HFFc6 (cell line): ENCODE measurements around the gene LRIG1. TPM values are rescaled to one million over a fixed set of nuclear protein-coding genes. Genes with fewer than 3 reads are reported as not detected.

ENCODE experiments used
- DNase-seq: peaks from one replicate; pipeline ENCODE4 v3.0.0-alpha.2; 2018
- H3K27ac Mint-ChIP-seq: 2 replicates; pipeline ENCODE4 v1.8.0; 2020; ENCODE audit warnings: mild to moderate bottlenecking, mixed read lengths
- H3K27me3 Mint-ChIP-seq: 2 replicates; pipeline ENCODE4 v1.8.0; 2021; ENCODE audit warnings: mild to moderate bottlenecking, moderate library complexity, mixed read lengths; ENCODE audit not compliant: insufficient read depth
- H3K36me3 Mint-ChIP-seq: 2 replicates; pipeline ENCODE4 v1.8.0; 2021; ENCODE audit warnings: low read depth, mixed read lengths
- H3K4me1 Mint-ChIP-seq: 2 replicates; pipeline ENCODE4 v1.8.0; 2020; ENCODE audit warnings: low read depth, mixed read lengths
- H3K4me3 Mint-ChIP-seq: 2 replicates; pipeline ENCODE4 v1.8.0; 2020; ENCODE audit warnings: mild to moderate bottlenecking, moderate library complexity, mixed read lengths
- H3K9me3 Mint-ChIP-seq: 2 replicates; pipeline ENCODE4 v1.8.0; 2020; ENCODE audit warnings: mild to moderate bottlenecking, mixed read lengths
- total RNA-seq, 6 experiments: library from RNA; stranded (reverse); fragmentation: NEBNext Ultra II Directional; extraction: Animal tissue kit (Norgen Biotek cat#: 25700); gene quantifications; 2 replicates in 1 of 6; 3 replicates in 5 of 6; pipeline ENCODE4 v1.2.3, GENCODE V29; 2021
- TF ChIP-seq, protein P1 (sequence below): fragments of 200-600 bp; sonication (generic); IDR thresholded peaks from 2 replicates; pipeline ENCODE4 v1.5.0; 2021; ENCODE audit warnings: antibody characterized with exemption, mild to moderate bottlenecking

LRIG1 gene
- total RNA-seq, 6 experiments from 2014 or later, result 1.7 to 2.7 (median 2.2) TPM

- H3K27ac Mint-ChIP-seq, result no peak overlapping the region
- H3K27me3 Mint-ChIP-seq, result peaks cover 15% of the 10 kb centered on the region
- H3K36me3 Mint-ChIP-seq, result no peaks in the 10 kb centered on the region
Observed at GRCh38 chr3:66497985-66498671, 2.7 kb downstream of the LRIG1 start.

GRCh38 chr3:66497288-66497984 lies 3.4 kb downstream of the LRIG1 start:
- H3K36me3 Mint-ChIP-seq, result no peaks in the 10 kb centered on the region
- H3K9me3 Mint-ChIP-seq, result no peaks in the 10 kb centered on the region
- H3K4me1 Mint-ChIP-seq, result peaks cover 17% of the 10 kb centered on the region; the same call in 1 of the 2 replicates
- no peak overlapping the region for H3K4me3 Mint-ChIP-seq
- TF ChIP-seq, protein P1, sequence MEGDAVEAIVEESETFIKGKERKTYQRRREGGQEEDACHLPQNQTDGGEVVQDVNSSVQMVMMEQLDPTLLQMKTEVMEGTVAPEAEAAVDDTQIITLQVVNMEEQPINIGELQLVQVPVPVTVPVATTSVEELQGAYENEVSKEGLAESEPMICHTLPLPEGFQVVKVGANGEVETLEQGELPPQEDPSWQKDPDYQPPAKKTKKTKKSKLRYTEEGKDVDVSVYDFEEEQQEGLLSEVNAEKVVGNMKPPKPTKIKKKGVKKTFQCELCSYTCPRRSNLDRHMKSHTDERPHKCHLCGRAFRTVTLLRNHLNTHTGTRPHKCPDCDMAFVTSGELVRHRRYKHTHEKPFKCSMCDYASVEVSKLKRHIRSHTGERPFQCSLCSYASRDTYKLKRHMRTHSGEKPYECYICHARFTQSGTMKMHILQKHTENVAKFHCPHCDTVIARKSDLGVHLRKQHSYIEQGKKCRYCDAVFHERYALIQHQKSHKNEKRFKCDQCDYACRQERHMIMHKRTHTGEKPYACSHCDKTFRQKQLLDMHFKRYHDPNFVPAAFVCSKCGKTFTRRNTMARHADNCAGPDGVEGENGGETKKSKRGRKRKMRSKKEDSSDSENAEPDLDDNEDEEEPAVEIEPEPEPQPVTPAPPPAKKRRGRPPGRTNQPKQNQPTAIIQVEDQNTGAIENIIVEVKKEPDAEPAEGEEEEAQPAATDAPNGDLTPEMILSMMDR, result no peak
- no peak overlapping the region for H3K27ac Mint-ChIP-seq
- H3K27me3 Mint-ChIP-seq, result peaks cover 12% of the 10 kb centered on the region
- DNase-seq, result no peak

More at GRCh38 chr3:66497985-66498671, 2.7 kb downstream of the LRIG1 start:
- no peaks in the 10 kb centered on the region for H3K9me3 Mint-ChIP-seq
- DNase-seq, result no peak
- peaks cover 17% of the 10 kb centered on the region; the same call in 1 of the 2 replicates for H3K4me1 Mint-ChIP-seq
- TF ChIP-seq, protein P1, result no peak
- no peak overlapping the region for H3K4me3 Mint-ChIP-seq

DNA sequence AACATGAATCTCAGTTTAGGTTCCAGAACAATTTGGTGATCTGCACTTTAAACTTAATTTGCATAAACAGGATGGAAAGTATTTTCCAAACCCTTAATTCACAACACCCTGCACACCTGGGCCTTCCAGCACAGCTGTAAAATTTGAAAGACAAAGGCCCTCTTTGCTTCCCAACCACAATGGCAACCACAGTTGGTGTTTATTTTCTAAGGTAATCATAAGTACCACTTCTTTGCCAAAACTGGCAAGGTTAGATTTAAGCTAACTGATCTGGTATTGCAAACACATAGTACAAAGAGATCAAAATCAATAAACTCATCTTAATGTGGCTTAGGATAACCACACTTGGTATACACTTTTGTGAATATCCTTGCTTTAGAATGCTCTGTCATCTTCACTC lies 4.1 kb downstream of the LRIG1 start:
- H3K27ac Mint-ChIP-seq, result no peak overlapping the region

GRCh38 chr3:66496301-66496700 lies 4.5 kb downstream of the LRIG1 start:
- DNase-seq, result no peak
- Mint-ChIP-seq H3K9me3 (no peaks in the 10 kb centered on the region), H3K4me1 (peaks cover 12% of the 10 kb centered on the region; the same call in 1 of the 2 replicates), H3K4me3 (no peak overlapping the region), H3K36me3 (no peaks in the 10 kb centered on the region), H3K27ac (no peak overlapping the region), H3K27me3 (peaks cover 12% of the 10 kb centered on the region)
- TF ChIP-seq, protein P1, result no peak

More for the DNA sequence above, 4.1 kb downstream of the LRIG1 start:
- TF ChIP-seq, protein P1, result no peak
- Mint-ChIP-seq H3K4me3 (no peak overlapping the region), H3K27me3 (peaks cover 12% of the 10 kb centered on the region), H3K36me3 (no peaks in the 10 kb centered on the region), H3K9me3 (no peaks in the 10 kb centered on the region), H3K4me1 (peaks cover 17% of the 10 kb centered on the region; the same call in 1 of the 2 replicates)
- DNase-seq, result no peak

DNA sequence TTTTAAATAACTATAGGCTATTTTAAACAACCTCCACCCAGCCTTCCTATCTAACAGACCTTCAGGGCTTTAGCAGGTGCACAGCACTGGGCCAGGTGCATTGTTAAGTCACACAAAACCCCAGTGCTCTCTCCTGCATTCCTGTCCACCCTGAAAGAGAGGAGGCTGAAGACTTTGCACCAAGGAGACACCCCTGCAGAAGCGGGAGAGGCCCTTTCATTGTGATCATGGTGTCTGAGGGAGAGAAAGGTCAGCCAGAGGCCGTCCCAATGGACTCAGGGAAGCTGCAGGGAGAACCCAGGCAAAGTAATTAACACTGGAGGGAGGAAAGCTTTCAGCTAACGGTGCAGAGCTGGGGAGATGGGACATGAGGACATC lies 5.2 kb downstream of the LRIG1 start:
- no peaks in the 10 kb centered on the region for H3K36me3 Mint-ChIP-seq
- H3K9me3 Mint-ChIP-seq, result no peaks in the 10 kb centered on the region
- TF ChIP-seq, protein P1, result no peak
- no peak overlapping the region for H3K4me3 Mint-ChIP-seq
- no peak overlapping the region for H3K27ac Mint-ChIP-seq
- no peak for DNase-seq
- H3K27me3 Mint-ChIP-seq, result peaks cover 9% of the 10 kb centered on the region
- peaks cover 8% of the 10 kb centered on the region; the same call in 1 of the 2 replicates for H3K4me1 Mint-ChIP-seq
